ENCODE results near the gene OR56A1.

OR56A1 gene

GRCh38 chr11:5986885-5987284, 43.7 kb downstream of the OR56A1 start, which contains the start of gene OR52L1:
Gene OR52L1 (minus strand): TSS chr11:5986985. CDS start chr11:5986930, 55 bp downstream.
- DNase-seq: no peak

GRCh38 chr11:5983443-5983842, 47.1 kb downstream of the OR56A1 start:
- DNase-seq: no peak

GRCh38 chr11:5973530-5973929, 57.0 kb downstream of the OR56A1 start:
- no peak for DNase-seq

Data from CD4-positive, alpha-beta T cell treated with Interleukin-15 for 1 hour (primary cell).